A549 (cell line): Measurements from ENCODE around the gene CD180. TPM values are rescaled to one million over a fixed set of nuclear protein-coding genes. Genes with fewer than 3 reads are reported as not detected.
A peak's percentile ranks its signal among the peaks of the same experiment; 100 is the strongest.

ENCODE experiments used
- ATAC-seq, 2 experiments: fragments of 200-7000 bp in 1 of 2; fragments of >200 bp in 1 of 2; cut with Nextera tagmentation in 1 of 2; cut with Tn5 transposase in 1 of 2; 3 replicates each; pipeline versions ENCODE4 v1.8.0 to v1.9.1; 2018 to 2020; ENCODE audit warnings: mild to moderate bottlenecking in 1 of 2, moderate library complexity in 1 of 2
- CTCF ChIA-PET: fragments of 300-600 bp; sonication (Branson Sonifier 250); formaldehyde crosslinking; extraction: SDS; loops from one replicate; lab custom pipeline; 2021; ENCODE audit warnings: antibody characterized with exemption, inconsistent platforms; lab: Yijun Ruan, JAX
- POLR2A ChIA-PET: fragments of 350-600 bp; formaldehyde crosslinking; extraction: SDS; loops from one replicate; lab custom pipeline; 2021; ENCODE audit warnings: antibody characterized with exemption, inconsistent platforms; lab: Yijun Ruan, JAX
- DNase-seq, 2 experiments: peaks; one replicate each; pipeline versions ENCODE4 v3.0.0 to v3.0.0-alpha.2; 2011 to 2016; ENCODE audit warnings: low read depth in 1 of 2, low spot score in 1 of 2
- FAIRE-seq: peaks from 2 replicates; lab custom pipeline; 2011; peaks lifted over from hg19 to GRCh38; lab: Jason Lieb, UNC
- H3K27ac ChIP-seq, 2 experiments: fragments of >200 bp; sonication (Bioruptor Twin); formaldehyde crosslinking; 3 replicates each; pipeline ENCODE4 v1.5.1; 2016 to 2017
- H3K4me1 ChIP-seq: fragments of >200 bp; sonication (Bioruptor Twin); formaldehyde crosslinking; 3 replicates; pipeline ENCODE4 v1.6.1; 2016
- H3K4me2 ChIP-seq: fragments of >200 bp; sonication (Bioruptor Twin); formaldehyde crosslinking; 3 replicates; pipeline ENCODE4 v1.6.1; 2016
- H3K4me3 ChIP-seq: fragments of >200 bp; sonication (Bioruptor Twin); formaldehyde crosslinking; 3 replicates; pipeline ENCODE4 v1.5.1; 2016
- H3K9me3 ChIP-seq: fragments of >200 bp; sonication (Bioruptor Twin); formaldehyde crosslinking; 3 replicates; pipeline ENCODE4 v1.6.1; 2016
- CBX2 ChIP-seq: fragments of 200-600 bp; sonication (generic); IDR thresholded peaks from 2 replicates; pipeline ENCODE4 v1.6.1; 2016; ENCODE audit warnings: low read depth, mild to moderate bottlenecking, borderline replicate concordance
- CEBPB ChIP-seq, 2 experiments: fragments of >200 bp in 1 of 2; sonication (Bioruptor Twin) in 1 of 2; formaldehyde crosslinking in 1 of 2; IDR thresholded peaks; 2 replicates each; pipeline ENCODE4 v1.6.1; 2012 to 2016
- CHD2 ChIP-seq: fragments of 150-350 bp; IDR thresholded peaks from 2 replicates; pipeline ENCODE4 v1.6.1; 2014; ENCODE audit warnings: low read length; ENCODE audit not compliant: partially characterized antibody
- EP300 ChIP-seq, 2 experiments: fragments of >200 bp; sonication (Bioruptor Twin); formaldehyde crosslinking; IDR thresholded peaks; 2 replicates in 1 of 2; 3 replicates in 1 of 2; pipeline ENCODE4 v1.6.1; 2016 to 2017
- FOSB ChIP-seq: fragments of 250-450 bp; sonication (Bioruptor Pico); IDR thresholded peaks from 2 replicates; pipeline ENCODE4 v1.5.0; 2020; ENCODE audit warnings: mild to moderate bottlenecking, moderate library complexity
- FOSL2 ChIP-seq, 2 experiments: fragments of 450-650 bp in 1 of 2; fragments of >200 bp in 1 of 2; sonication (Bioruptor Twin) in 1 of 2; formaldehyde crosslinking; IDR thresholded peaks; 2 replicates each; pipeline versions ENCODE4 v1.5.0 to v1.6.1; 2016 to 2020; ENCODE audit warnings: mild to moderate bottlenecking in 1 of 2, moderate library complexity in 1 of 2
- FOXS1 ChIP-seq: fragments of 250-450 bp; sonication (Bioruptor Pico); IDR thresholded peaks from 2 replicates; pipeline ENCODE4 v1.5.0; 2020; ENCODE audit warnings: mild to moderate bottlenecking, moderate library complexity
- GATA3 ChIP-seq: IDR thresholded peaks from 2 replicates; pipeline ENCODE4 v1.6.1; 2012; ENCODE audit warnings: borderline replicate concordance
- HEYL ChIP-seq: fragments of 250-450 bp; sonication (Bioruptor Pico); IDR thresholded peaks from 2 replicates; pipeline ENCODE4 v1.8.0; 2021; ENCODE audit warnings: mild to moderate bottlenecking, moderate library complexity
- HOXB13 ChIP-seq: fragments of 250-450 bp; sonication (Bioruptor Pico); IDR thresholded peaks from 2 replicates; pipeline ENCODE4 v1.5.0; 2020; ENCODE audit warnings: low read depth, mild to moderate bottlenecking, moderate library complexity
- JUN ChIP-seq, 2 experiments: fragments of >200 bp; sonication (Bioruptor Twin); formaldehyde crosslinking; IDR thresholded peaks; 2 replicates in 1 of 2; 3 replicates in 1 of 2; pipeline ENCODE4 v1.6.1; 2016 to 2017
- JUNB ChIP-seq: fragments of >200 bp; sonication (Bioruptor Twin); formaldehyde crosslinking; IDR thresholded peaks from 2 replicates; pipeline ENCODE4 v1.6.1; 2016
- MAFK ChIP-seq: fragments of 450-650 bp; IDR thresholded peaks from 2 replicates; pipeline ENCODE4 v1.6.1; 2014; ENCODE audit not compliant: partially characterized antibody
- MAZ ChIP-seq: fragments of 150-350 bp; IDR thresholded peaks from 2 replicates; pipeline ENCODE4 v1.6.1; 2014; ENCODE audit warnings: antibody characterized with exemption, low read depth, low read length, borderline replicate concordance
- NPAS2 ChIP-seq: fragments of 250-450 bp; sonication (Bioruptor Pico); IDR thresholded peaks from 2 replicates; pipeline ENCODE4 v1.8.0; 2022; ENCODE audit warnings: mild to moderate bottlenecking, moderate library complexity, borderline replicate concordance
- RAD21 ChIP-seq, 2 experiments: fragments of >200 bp in 1 of 2; sonication (Bioruptor Twin) in 1 of 2; formaldehyde crosslinking in 1 of 2; IDR thresholded peaks in 1 of 2; conservative IDR thresholded peaks in 1 of 2; 2 replicates in 1 of 2; 3 replicates in 1 of 2; pipeline ENCODE4 v1.6.1; 2012 to 2018; ENCODE audit warnings: inconsistent platforms in 1 of 2
- RARB ChIP-seq: fragments of 250-450 bp; sonication (Bioruptor Pico); IDR thresholded peaks from 2 replicates; pipeline ENCODE4 v1.8.0; 2021; ENCODE audit warnings: mild to moderate bottlenecking, moderate library complexity
- RCOR1 ChIP-seq: fragments of 150-350 bp; IDR thresholded peaks from 2 replicates; pipeline ENCODE4 v1.6.1; 2014; ENCODE audit warnings: antibody characterized with exemption, low read length, low read depth
- RNF2 ChIP-seq: fragments of 200-600 bp; sonication (generic); IDR thresholded peaks from 2 replicates; pipeline ENCODE4 v1.6.1; 2016; ENCODE audit warnings: low read depth, mild to moderate bottlenecking, antibody characterized with exemption, moderate library complexity, borderline replicate concordance
- SMC3 ChIP-seq: fragments of >200 bp; sonication (Bioruptor Twin); formaldehyde crosslinking; IDR thresholded peaks from 3 replicates; pipeline ENCODE4 v1.6.1; 2018; ENCODE audit warnings: inconsistent platforms
- SREBF2 ChIP-seq: fragments of 450-650 bp; IDR thresholded peaks from 2 replicates; pipeline ENCODE4 v1.6.1; 2014; ENCODE audit warnings: mild to moderate bottlenecking, moderate library complexity
- ZNF302 ChIP-seq: fragments of 250-450 bp; sonication (Bioruptor Pico); IDR thresholded peaks from 2 replicates; pipeline ENCODE4 v1.9.0; 2021; ENCODE audit warnings: inconsistent platforms, mild to moderate bottlenecking, moderate library complexity
- ZSCAN20 ChIP-seq: fragments of 250-450 bp; sonication (Bioruptor Pico); IDR thresholded peaks from 2 replicates; pipeline ENCODE4 v1.8.0; 2022; ENCODE audit warnings: mild to moderate bottlenecking, moderate library complexity
- WGBS: methylation state at CpG from one replicate; pipeline ENCODE4 v1.1.6; 2017; ENCODE audit errors: missing lambda C conversion rate; 5-methylcytosine and 5-hydroxymethylcytosine counted together
- polyA plus RNA-seq, 4 experiments: library from polyadenylated mRNA; depleted of rRNA in 3 of 4; stranded (reverse); fragments of >200 nt; fragmentation: RNase III in 1 of 4; extraction: RNeasy Plus Mini Kit Qiagen cat#74134 plus additional on column Dnase treatment in 1 of 4; gene quantifications; 2 replicates in 3 of 4; 3 replicates in 1 of 4; pipeline ENCODE4 v1.2.3, GENCODE V29; 2011 to 2017
- TF ChIP-seq, protein P1 (sequence below): IDR thresholded peaks from 2 replicates; pipeline ENCODE4 v1.6.1; 2012
- TF ChIP-seq, protein P2 (sequence below): IDR thresholded peaks from 2 replicates; pipeline ENCODE4 v1.6.1; 2012
- TF ChIP-seq, protein P3 (sequence below): IDR thresholded peaks from 2 replicates; pipeline ENCODE4 v1.6.1; 2012; ENCODE audit warnings: low read depth, borderline replicate concordance

Gene CD180
- polyA plus RNA-seq, 2 of the 4 experiments (the other 2 are of a cell fraction) = not detected

DNA sequence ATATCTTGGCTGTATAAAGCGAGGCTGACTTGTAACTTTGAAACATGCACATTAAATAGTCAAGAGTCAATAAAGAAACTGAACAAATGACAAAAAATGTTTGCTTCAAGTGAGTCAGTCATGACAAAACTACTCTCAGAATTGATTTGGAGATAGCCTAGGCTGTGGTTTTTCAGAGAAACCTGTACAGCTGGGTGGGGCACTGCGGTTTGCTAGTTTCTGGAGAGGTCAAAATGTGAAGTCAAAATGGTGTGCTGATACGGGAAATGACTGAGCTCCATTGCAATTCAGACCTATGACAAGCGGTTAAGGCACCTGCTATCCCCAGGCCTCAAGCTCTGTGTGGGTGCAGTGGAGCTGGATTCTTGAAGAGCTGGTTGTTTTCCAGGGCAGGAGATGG, 10.3 kb upstream of the CD180 start:
- no peak for TF ChIP-seq MAFK
- TF ChIP-seq JUN (IDR thresholded peaks at IDR 0.05) = peak in 1 of 2 experiments; percentile 65; a peak in 4 of 5 replicates
- peak in 1 of 2 experiments; percentile 30; a peak in 1 of 4 replicates for TF ChIP-seq CEBPB (IDR thresholded peaks at IDR 0.05)
- TF ChIP-seq JUNB = peak; percentile 77
- TF ChIP-seq FOSL2 (IDR thresholded peaks at IDR 0.05) = peak; percentile 48; the same call in 1 of the 2 replicates
- TF ChIP-seq FOSL2 (CRISPR knock-in tag; IDR thresholded peaks at IDR 0.05) = peak; percentile 55; the same call in 1 of the 2 replicates
- TF ChIP-seq, protein P1, sequence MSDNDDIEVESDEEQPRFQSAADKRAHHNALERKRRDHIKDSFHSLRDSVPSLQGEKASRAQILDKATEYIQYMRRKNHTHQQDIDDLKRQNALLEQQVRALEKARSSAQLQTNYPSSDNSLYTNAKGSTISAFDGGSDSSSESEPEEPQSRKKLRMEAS = peak; percentile 52
- peak; percentile 43 to 60; a peak in 2 of 5 replicates for TF ChIP-seq EP300 (IDR thresholded peaks at IDR 0.05)
- TF ChIP-seq GATA3 = peak; percentile 95
- no peak for TF ChIP-seq RARB (CRISPR knock-in tag)

DNA sequence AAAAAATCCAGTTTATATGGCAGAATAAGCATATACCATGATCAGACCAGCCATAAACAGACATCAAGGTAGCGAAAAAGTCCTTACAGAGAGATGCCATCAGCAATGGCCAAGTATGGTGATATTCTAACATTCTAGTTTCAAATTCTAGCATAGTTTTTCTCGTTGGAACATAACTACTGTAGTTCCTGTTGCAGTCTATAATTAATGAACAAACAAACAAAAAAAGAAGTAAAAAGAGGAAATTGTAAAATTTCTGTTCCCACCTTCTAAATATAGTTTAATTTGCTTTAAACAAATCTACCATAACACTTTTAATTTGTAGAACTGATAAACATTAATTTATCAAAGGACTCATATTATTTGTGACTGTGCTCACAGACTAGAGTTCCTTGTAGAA, 9.9 kb upstream of the CD180 start:
- ChIA-PET CTCF (interaction anchor here (0.6 to 11.7 kb wide), 9 partner anchors 11 to 1046 kb away, joined by 3 to 190 read pairs (median 6); no protein-coding TSS in a partner anchor), POLR2A (interaction anchor here (0.7 to 1.5 kb wide), 3 partner anchors 37 to 1009 kb away, joined by 3 to 8 read pairs (median 4); partner anchors contain the start of gene PIK3R1)
- FAIRE-seq (no peak), ATAC-seq (no peak), DNase-seq (no peak)
- Histone ChIP-seq H3K4me2 (peak overlapping the region; percentile 38), H3K4me1 (peaks cover 33% of the 10 kb centered on the region), H3K9me3 (no peaks in the 10 kb centered on the region), H3K27ac (peak overlapping the region; percentile 56 to 72), H3K4me3 (no peak overlapping the region)
- TF ChIP-seq RCOR1 = no peak
- no peak for TF ChIP-seq ZSCAN20
- TF ChIP-seq RNF2 = no peak
- no peak for TF ChIP-seq ZNF302
- no peak for TF ChIP-seq MAZ
- no peak for TF ChIP-seq CHD2
- TF ChIP-seq HOXB13 (CRISPR knock-in tag) = no peak
- TF ChIP-seq, protein P2, sequence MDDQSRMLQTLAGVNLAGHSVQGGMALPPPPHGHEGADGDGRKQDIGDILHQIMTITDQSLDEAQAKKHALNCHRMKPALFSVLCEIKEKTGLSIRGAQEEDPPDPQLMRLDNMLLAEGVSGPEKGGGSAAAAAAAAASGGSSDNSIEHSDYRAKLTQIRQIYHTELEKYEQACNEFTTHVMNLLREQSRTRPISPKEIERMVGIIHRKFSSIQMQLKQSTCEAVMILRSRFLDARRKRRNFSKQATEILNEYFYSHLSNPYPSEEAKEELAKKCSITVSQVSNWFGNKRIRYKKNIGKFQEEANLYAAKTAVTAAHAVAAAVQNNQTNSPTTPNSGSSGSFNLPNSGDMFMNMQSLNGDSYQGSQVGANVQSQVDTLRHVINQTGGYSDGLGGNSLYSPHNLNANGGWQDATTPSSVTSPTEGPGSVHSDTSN = no peak
- no peak for TF ChIP-seq SREBF2
- WGBS = 57% methylated on average over 2 of the region's 2 CpGs

More for the DNA sequence above, 10.3 kb upstream of the CD180 start:
- H3K4me3 ChIP-seq = no peak overlapping the region
- H3K9me3 ChIP-seq = no peaks in the 10 kb centered on the region
- no peak for FAIRE-seq
- peaks cover 33% of the 10 kb centered on the region for H3K4me1 ChIP-seq
- 3% methylated on average over 4 of the region's 4 CpGs for WGBS
- peak overlapping the region; percentile 38 for H3K4me2 ChIP-seq
- peak overlapping the region; percentile 42 to 57; a peak in 5 of 6 replicates for H3K27ac ChIP-seq
- POLR2A ChIA-PET = interaction anchor here (0.7 to 1.5 kb wide), 4 partner anchors 37 to 1009 kb away, joined by 3 to 8 read pairs (median 4); partner anchors contain the start of gene PIK3R1
- ATAC-seq = peak; percentile 44 to 76; a peak in 5 of 6 replicates
- peak; percentile 63 to 84 for DNase-seq
- CTCF ChIA-PET = interaction anchor here (0.7 to 11.7 kb wide), 7 partner anchors 42 to 1045 kb away, joined by 3 to 190 read pairs (median 5); no protein-coding TSS in a partner anchor

DNA sequence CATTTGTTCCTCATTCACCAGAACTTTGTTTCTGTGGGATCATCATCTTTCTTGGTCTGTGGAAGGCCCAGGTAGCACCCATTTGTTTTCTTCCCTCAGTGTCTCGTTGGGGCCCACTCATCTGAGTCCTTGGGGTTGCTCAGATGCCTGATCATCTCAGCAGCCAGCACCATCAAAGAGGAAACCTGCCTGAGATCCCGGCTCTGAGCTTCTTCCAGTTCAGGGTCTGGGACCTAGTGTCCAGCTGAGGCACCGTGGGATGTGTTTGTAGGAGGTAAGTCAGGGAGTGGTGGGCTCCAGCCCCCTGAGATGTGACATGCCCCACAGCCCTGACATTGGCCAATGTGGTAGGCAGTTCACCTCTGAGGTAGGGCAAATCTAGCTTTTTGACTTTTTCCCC, 9.4 kb upstream of the CD180 start:
- no peak for DNase-seq
- no peak for FAIRE-seq
- H3K27ac ChIP-seq = peak overlapping the region; percentile 56 to 72
- TF ChIP-seq FOSB (CRISPR knock-in tag) = no peak
- no peak for TF ChIP-seq CBX2
- TF ChIP-seq FOXS1 = no peak
- TF ChIP-seq NPAS2 (CRISPR knock-in tag) = no peak
- TF ChIP-seq, protein P3, sequence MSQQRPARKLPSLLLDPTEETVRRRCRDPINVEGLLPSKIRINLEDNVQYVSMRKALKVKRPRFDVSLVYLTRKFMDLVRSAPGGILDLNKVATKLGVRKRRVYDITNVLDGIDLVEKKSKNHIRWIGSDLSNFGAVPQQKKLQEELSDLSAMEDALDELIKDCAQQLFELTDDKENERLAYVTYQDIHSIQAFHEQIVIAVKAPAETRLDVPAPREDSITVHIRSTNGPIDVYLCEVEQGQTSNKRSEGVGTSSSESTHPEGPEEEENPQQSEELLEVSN = no peak
- no peak for TF ChIP-seq RAD21 (conservative IDR thresholded peaks at IDR 0.05 in 1 of 2, IDR thresholded peaks at IDR 0.05 in 1 of 2)
- TF ChIP-seq SREBF2 = no peak
- no peak for TF ChIP-seq RARB (CRISPR knock-in tag)
- no peak for TF ChIP-seq HEYL
- TF ChIP-seq SMC3 = no peak
- 80% methylated on average over 3 of the region's 3 CpGs for WGBS
- peaks cover 3% of the 10 kb centered on the region; the same call in 1 of the 3 replicates for H3K9me3 ChIP-seq
- ChIA-PET POLR2A (no interaction called here), CTCF (interaction anchor here (0.6 to 11.7 kb wide), 7 partner anchors 12 to 898 kb away, joined by 3 to 190 read pairs (median 9); no protein-coding TSS in a partner anchor)
- H3K4me3 ChIP-seq = no peak overlapping the region
- peak overlapping the region; percentile 38 for H3K4me2 ChIP-seq
- peaks cover 33% of the 10 kb centered on the region for H3K4me1 ChIP-seq
- no peak for ATAC-seq
